IMR-90 (cell line): Measurements from ENCODE around the gene INCA1.

ENCODE experiments used
- BHLHE40 ChIP-seq: fragments of 150-350 bp; IDR thresholded peaks from 2 replicates; pipeline ENCODE4 v1.6.1; 2016; ENCODE audit warnings: mild to moderate bottlenecking, low read depth, low read length
- CHD1 ChIP-seq: IDR thresholded peaks from 2 replicates; pipeline ENCODE4 v1.6.1; 2012; ENCODE audit warnings: low read depth, low read length, improper control_type of control experiment
- FOS ChIP-seq: fragments of 150-350 bp; IDR thresholded peaks from 2 replicates; pipeline ENCODE4 v1.6.1; 2016; ENCODE audit warnings: low read depth, low read length
- MXI1 ChIP-seq: IDR thresholded peaks from 2 replicates; pipeline ENCODE4 v1.6.1; 2012; ENCODE audit warnings: low read depth, mild to moderate bottlenecking, low read length, moderate library complexity, borderline replicate concordance
- POLR2A ChIP-seq: IDR thresholded peaks from 2 replicates; pipeline ENCODE4 v1.6.1; 2012; ENCODE audit warnings: mild to moderate bottlenecking, low read depth, low read length
- RAD21 ChIP-seq: IDR thresholded peaks from 2 replicates; pipeline ENCODE4 v1.6.1; 2012; ENCODE audit warnings: low read length, improper control_type of control experiment
- RCOR1 ChIP-seq: IDR thresholded peaks from 2 replicates; pipeline ENCODE4 v1.6.1; 2012; ENCODE audit warnings: mild to moderate bottlenecking, low read length, improper control_type of control experiment; ENCODE audit not compliant: insufficient replicate concordance
- RFX5 ChIP-seq: IDR thresholded peaks from 2 replicates; pipeline ENCODE4 v1.8.0; 2012; ENCODE audit warnings: low read depth, mild to moderate bottlenecking, low read length, moderate library complexity
- TF ChIP-seq, protein P1 (sequence below): conservative IDR thresholded peaks from 2 replicates; pipeline ENCODE4 v1.5.1; 2012; ENCODE audit warnings: mild to moderate bottlenecking, low read depth, low read length, improper control_type of control experiment
- TF ChIP-seq, protein P2 (sequence below): fragments of 150-350 bp; IDR thresholded peaks from 2 replicates; pipeline ENCODE4 v1.6.1; 2017; ENCODE audit warnings: mild to moderate bottlenecking, antibody characterized with exemption, low read length, low read depth
- TF ChIP-seq, protein P3 (sequence below): fragments of 150-350 bp; IDR thresholded peaks from 2 replicates; pipeline ENCODE4 v1.6.1; 2016; ENCODE audit warnings: low read depth, mild to moderate bottlenecking, low read length, moderate library complexity, borderline replicate concordance

DNA sequence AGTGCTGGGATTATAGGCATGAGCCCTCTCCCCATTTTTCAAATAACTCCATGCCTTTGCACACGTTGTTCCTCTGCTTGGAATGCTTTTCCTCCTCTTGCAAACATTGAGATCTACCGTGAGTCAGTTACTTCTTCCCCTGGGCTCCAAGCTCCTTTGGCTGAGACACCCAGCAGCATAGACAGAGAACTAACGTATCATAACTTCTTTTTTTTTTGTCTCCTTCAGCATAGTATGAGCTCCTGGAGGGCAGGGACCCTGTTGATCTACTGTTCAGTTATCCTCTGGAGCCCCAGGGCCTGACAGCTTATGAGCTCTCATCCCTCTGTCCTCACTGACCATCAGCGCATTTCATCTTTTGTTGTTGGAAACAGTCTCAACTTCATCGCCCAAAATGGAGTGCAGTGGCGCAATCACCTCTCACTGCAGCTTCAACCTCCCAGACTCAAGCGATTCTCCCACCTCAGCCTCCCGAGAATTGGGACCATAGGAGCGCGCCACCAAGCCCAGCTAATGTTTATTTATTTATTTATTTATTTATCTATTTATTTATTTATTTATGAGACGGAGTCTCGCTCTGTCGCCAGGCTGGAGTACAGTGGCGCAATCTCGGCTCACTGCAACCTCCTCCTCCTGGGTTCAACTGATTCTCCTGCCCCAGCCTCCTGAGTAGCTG, 31.9 kb downstream of the INCA1 start:
- TF ChIP-seq CHD1 (no peak), RFX5 (no peak), POLR2A (peak; percentile 32; the same call in 1 of the 2 replicates), BHLHE40 (no peak), FOS (no peak), RCOR1 (no peak), RAD21 (no peak), MXI1 (no peak)
- TF ChIP-seq, protein P1, sequence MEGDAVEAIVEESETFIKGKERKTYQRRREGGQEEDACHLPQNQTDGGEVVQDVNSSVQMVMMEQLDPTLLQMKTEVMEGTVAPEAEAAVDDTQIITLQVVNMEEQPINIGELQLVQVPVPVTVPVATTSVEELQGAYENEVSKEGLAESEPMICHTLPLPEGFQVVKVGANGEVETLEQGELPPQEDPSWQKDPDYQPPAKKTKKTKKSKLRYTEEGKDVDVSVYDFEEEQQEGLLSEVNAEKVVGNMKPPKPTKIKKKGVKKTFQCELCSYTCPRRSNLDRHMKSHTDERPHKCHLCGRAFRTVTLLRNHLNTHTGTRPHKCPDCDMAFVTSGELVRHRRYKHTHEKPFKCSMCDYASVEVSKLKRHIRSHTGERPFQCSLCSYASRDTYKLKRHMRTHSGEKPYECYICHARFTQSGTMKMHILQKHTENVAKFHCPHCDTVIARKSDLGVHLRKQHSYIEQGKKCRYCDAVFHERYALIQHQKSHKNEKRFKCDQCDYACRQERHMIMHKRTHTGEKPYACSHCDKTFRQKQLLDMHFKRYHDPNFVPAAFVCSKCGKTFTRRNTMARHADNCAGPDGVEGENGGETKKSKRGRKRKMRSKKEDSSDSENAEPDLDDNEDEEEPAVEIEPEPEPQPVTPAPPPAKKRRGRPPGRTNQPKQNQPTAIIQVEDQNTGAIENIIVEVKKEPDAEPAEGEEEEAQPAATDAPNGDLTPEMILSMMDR: no peak
- TF ChIP-seq, protein P2, sequence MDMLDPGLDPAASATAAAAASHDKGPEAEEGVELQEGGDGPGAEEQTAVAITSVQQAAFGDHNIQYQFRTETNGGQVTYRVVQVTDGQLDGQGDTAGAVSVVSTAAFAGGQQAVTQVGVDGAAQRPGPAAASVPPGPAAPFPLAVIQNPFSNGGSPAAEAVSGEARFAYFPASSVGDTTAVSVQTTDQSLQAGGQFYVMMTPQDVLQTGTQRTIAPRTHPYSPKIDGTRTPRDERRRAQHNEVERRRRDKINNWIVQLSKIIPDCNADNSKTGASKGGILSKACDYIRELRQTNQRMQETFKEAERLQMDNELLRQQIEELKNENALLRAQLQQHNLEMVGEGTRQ: no peak
- TF ChIP-seq, protein P3, sequence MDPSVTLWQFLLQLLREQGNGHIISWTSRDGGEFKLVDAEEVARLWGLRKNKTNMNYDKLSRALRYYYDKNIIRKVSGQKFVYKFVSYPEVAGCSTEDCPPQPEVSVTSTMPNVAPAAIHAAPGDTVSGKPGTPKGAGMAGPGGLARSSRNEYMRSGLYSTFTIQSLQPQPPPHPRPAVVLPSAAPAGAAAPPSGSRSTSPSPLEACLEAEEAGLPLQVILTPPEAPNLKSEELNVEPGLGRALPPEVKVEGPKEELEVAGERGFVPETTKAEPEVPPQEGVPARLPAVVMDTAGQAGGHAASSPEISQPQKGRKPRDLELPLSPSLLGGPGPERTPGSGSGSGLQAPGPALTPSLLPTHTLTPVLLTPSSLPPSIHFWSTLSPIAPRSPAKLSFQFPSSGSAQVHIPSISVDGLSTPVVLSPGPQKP: no peak
